SK-N-SH (cell line): ENCODE results near the gene DOK7. TPM values are rescaled to one million over a fixed set of nuclear protein-coding genes. Genes with fewer than 3 reads are reported as not detected.

Experiments
- CTCF ChIA-PET: fragments of 300-600, 350-600 bp; formaldehyde crosslinking; extraction: SDS; loops from one replicate; lab custom pipeline; 2021; lab: Yijun Ruan, JAX
- POLR2A ChIA-PET: fragments of 350-600 bp; sonication (Branson Sonifier 250); formaldehyde crosslinking; extraction: SDS; loops from one replicate; lab custom pipeline; 2020; ENCODE audit warnings: antibody characterized with exemption, inconsistent platforms; lab: Yijun Ruan, JAX
- DNase-seq: peaks from one replicate; pipeline ENCODE4 v3.0.0; 2012
- H2AFZ ChIP-seq: fragments of 200-600 bp; sonication (generic); 2 replicates; pipeline ENCODE4 v1.8.1; 2016; ENCODE audit warnings: antibody characterized with exemption, mild to moderate bottlenecking, low read depth
- H3F3A ChIP-seq: fragments of 200-600 bp; sonication (generic); replicated peaks from 2 replicates; pipeline ENCODE3; 2016; ENCODE audit warnings: antibody characterized with exemption, mild to moderate bottlenecking; ENCODE audit not compliant: insufficient read depth
- H3K27ac ChIP-seq, 2 experiments: fragments of 200-500 bp in 1 of 2; fragments of 200-600 bp in 1 of 2; sonication (Bioruptor generic) in 1 of 2; sonication (generic), shearing (Covaris generic) in 1 of 2; 2 replicates each; pipeline versions ENCODE4 v1.5.1 to v1.6.1; 2014 to 2016; ENCODE audit warnings: low read depth in 2 of 2, inconsistent platforms in 1 of 2, low read length in 1 of 2, mild to moderate bottlenecking in 1 of 2, mixed read lengths in 1 of 2
- H3K27me3 ChIP-seq: fragments of 200-600 bp; sonication (generic), shearing (Covaris generic); 2 replicates; pipeline ENCODE4 v1.6.1; 2016; ENCODE audit warnings: mixed run types; ENCODE audit not compliant: insufficient read depth
- H3K36me3 ChIP-seq, 2 experiments: fragments of 200-500 bp in 1 of 2; fragments of 200-600 bp in 1 of 2; sonication (Bioruptor generic) in 1 of 2; sonication (generic) in 1 of 2; replicated peaks in 1 of 2; 2 replicates each; pipeline versions ENCODE3 to v1.5.1; 2014 to 2016; ENCODE audit warnings: low read length in 1 of 2, mild to moderate bottlenecking in 1 of 2; ENCODE audit not compliant: insufficient read depth in 2 of 2, control insufficient read depth in 1 of 2
- H3K4me1 ChIP-seq, 2 experiments: fragments of 200-500 bp in 1 of 2; fragments of 200-600 bp in 1 of 2; sonication (Bioruptor generic) in 1 of 2; sonication (generic), shearing (Covaris generic) in 1 of 2; 2 replicates each; pipeline versions ENCODE4 v1.5.1 to v1.6.1; 2014 to 2016; ENCODE audit warnings: low read depth in 1 of 2, low read length in 1 of 2, mixed run types in 1 of 2; ENCODE audit not compliant: insufficient read depth in 2 of 2, control insufficient read depth in 1 of 2
- H3K4me2 ChIP-seq: fragments of 200-600 bp; sonication (generic), shearing (Covaris generic); 2 replicates; pipeline ENCODE4 v1.6.1; 2017; ENCODE audit warnings: mixed run types
- H3K4me3 ChIP-seq, 2 experiments: fragments of 200-500 bp in 1 of 2; fragments of 200-600 bp in 1 of 2; sonication (Bioruptor generic) in 1 of 2; sonication (generic), shearing (Covaris generic) in 1 of 2; 2 replicates each; pipeline versions ENCODE4 v1.5.1 to v1.8.1; 2014 to 2016; ENCODE audit warnings: low read depth in 2 of 2, inconsistent platforms in 1 of 2, low read length in 1 of 2, mild to moderate bottlenecking in 1 of 2, mixed read lengths in 1 of 2, moderate library complexity in 1 of 2
- H3K79me2 ChIP-seq: fragments of 200-600 bp; sonication (generic); 2 replicates; pipeline ENCODE4 v1.8.1; 2017; ENCODE audit warnings: mild to moderate bottlenecking; ENCODE audit not compliant: insufficient read depth
- H3K9ac ChIP-seq: fragments of 200-600 bp; sonication (generic); 2 replicates; pipeline ENCODE4 v1.6.1; 2017; ENCODE audit warnings: mixed run types
- H3K9me2 ChIP-seq: fragments of 200-600 bp; sonication (generic); 2 replicates; pipeline ENCODE4 v1.6.1; 2017; ENCODE audit warnings: mixed run types
- H3K9me3 ChIP-seq: fragments of 200-600 bp; sonication (generic); 2 replicates; pipeline ENCODE4 v1.6.1; 2017; ENCODE audit warnings: mixed run types, mild to moderate bottlenecking, moderate library complexity
- H4K20me1 ChIP-seq: fragments of 200-600 bp; sonication (generic); 2 replicates; pipeline ENCODE4 v1.6.1; 2017; ENCODE audit warnings: mild to moderate bottlenecking, mixed run types; ENCODE audit not compliant: insufficient read depth
- EZH2phosphoT487 ChIP-seq: fragments of 200-600 bp; sonication (generic); IDR thresholded peaks from 2 replicates; pipeline ENCODE4 v1.6.1; 2017; ENCODE audit warnings: low read depth, mixed run types, mild to moderate bottlenecking, antibody characterized with exemption, moderate library complexity, borderline replicate concordance
- GABPA ChIP-seq: IDR thresholded peaks from 2 replicates; pipeline ENCODE4 v1.4.0; 2012; ENCODE audit warnings: low read depth, mild to moderate bottlenecking
- GATA2 ChIP-seq: sonication (generic); formaldehyde crosslinking; IDR thresholded peaks from 2 replicates; pipeline ENCODE4 v1.5.0; 2020; ENCODE audit warnings: mild to moderate bottlenecking, missing genetic modification reagents
- IRF3 ChIP-seq: fragments of 150-350 bp; IDR thresholded peaks from 2 replicates; pipeline ENCODE4 v1.6.1; 2016; ENCODE audit warnings: mild to moderate bottlenecking, low read depth, low read length
- JUND ChIP-seq: IDR thresholded peaks from 2 replicates; pipeline ENCODE4 v1.4.0; 2012
- MAX ChIP-seq: IDR thresholded peaks from 2 replicates; pipeline ENCODE4 v1.4.0; 2012; ENCODE audit warnings: low read depth
- MEF2A ChIP-seq: IDR thresholded peaks from 2 replicates; pipeline ENCODE4 v1.4.0; 2012; ENCODE audit warnings: low read depth, borderline replicate concordance
- MXI1 ChIP-seq: IDR thresholded peaks from 2 replicates; pipeline ENCODE4 v1.6.1; 2012; ENCODE audit warnings: mild to moderate bottlenecking, low read depth, low read length, improper control_type of control experiment
- POLR2AphosphoS5 ChIP-seq: IDR thresholded peaks from 2 replicates; pipeline ENCODE4 v1.6.1; 2012; ENCODE audit warnings: low read depth, low read length
- RAD21 ChIP-seq: IDR thresholded peaks from 2 replicates; pipeline ENCODE4 v1.6.1; 2012; ENCODE audit warnings: mild to moderate bottlenecking, low read length
- RCOR1 ChIP-seq: fragments of 150-350 bp; IDR thresholded peaks from 2 replicates; pipeline ENCODE4 v1.6.1; 2017; ENCODE audit warnings: antibody characterized with exemption, low read length
- RXRA ChIP-seq: IDR thresholded peaks from 2 replicates; pipeline ENCODE4 v1.4.0; 2012; ENCODE audit warnings: low read depth, mild to moderate bottlenecking, borderline replicate concordance
- SMC3 ChIP-seq: IDR thresholded peaks from 2 replicates; pipeline ENCODE4 v1.6.1; 2012; ENCODE audit warnings: low read depth, low read length, improper control_type of control experiment
- WGBS: methylation state at CpG from one replicate; pipeline ENCODE4 v1.1.6; 2017; ENCODE audit warnings: low lambda C conversion rate; 5-methylcytosine and 5-hydroxymethylcytosine counted together
- polyA plus RNA-seq, 3 experiments: library from polyadenylated mRNA; depleted of rRNA; stranded (reverse); fragments of >200 nt; gene quantifications; 2 replicates each; pipeline ENCODE4 v1.2.3, GENCODE V29; 2012
- TF ChIP-seq, protein P1 (sequence below): IDR thresholded peaks from 2 replicates; pipeline ENCODE4; 2012

DOK7 gene
- polyA plus RNA-seq, 1 of the 3 experiments (the other 2 are of a cell fraction): not detected

- Histone ChIP-seq H3K4me2 (no peak overlapping the region), H3K27me3 (no peaks in the 10 kb centered on the region), H3K9me3 (no peaks in the 10 kb centered on the region), H3K79me2 (no peaks in the 10 kb centered on the region), H3K9me2 (no peaks in the 10 kb centered on the region), H3K4me1 (no peaks in the 10 kb centered on the region), H3K27ac (no peak overlapping the region), H2AFZ (no peak overlapping the region), H4K20me1 (no peaks in the 10 kb centered on the region), H3F3A (peaks cover 7% of the 10 kb centered on the region), H3K9ac (no peak overlapping the region), H3K36me3 (no peaks in the 10 kb centered on the region), H3K4me3 (no peak overlapping the region)
- ChIA-PET CTCF (interaction anchor here (3.9 kb wide), 1 partner anchor 11 kb away, joined by 31 read pairs; no protein-coding TSS in a partner anchor), POLR2A (no interaction called here)
- DNase-seq: no peak
- 71% methylated on average over 19 of the region's 31 CpGs for WGBS
- no peak for TF ChIP-seq RAD21
- TF ChIP-seq, protein P1, sequence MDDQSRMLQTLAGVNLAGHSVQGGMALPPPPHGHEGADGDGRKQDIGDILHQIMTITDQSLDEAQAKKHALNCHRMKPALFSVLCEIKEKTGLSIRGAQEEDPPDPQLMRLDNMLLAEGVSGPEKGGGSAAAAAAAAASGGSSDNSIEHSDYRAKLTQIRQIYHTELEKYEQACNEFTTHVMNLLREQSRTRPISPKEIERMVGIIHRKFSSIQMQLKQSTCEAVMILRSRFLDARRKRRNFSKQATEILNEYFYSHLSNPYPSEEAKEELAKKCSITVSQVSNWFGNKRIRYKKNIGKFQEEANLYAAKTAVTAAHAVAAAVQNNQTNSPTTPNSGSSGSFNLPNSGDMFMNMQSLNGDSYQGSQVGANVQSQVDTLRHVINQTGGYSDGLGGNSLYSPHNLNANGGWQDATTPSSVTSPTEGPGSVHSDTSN: no peak
- no peak for TF ChIP-seq RXRA
- no peak for TF ChIP-seq IRF3
- no peak for TF ChIP-seq MXI1
- no peak for TF ChIP-seq EZH2phosphoT487
- TF ChIP-seq GABPA: no peak
- no peak for TF ChIP-seq MAX
- no peak for TF ChIP-seq SMC3
- no peak for TF ChIP-seq GATA2 (CRISPR knock-in tag)
- no peak for TF ChIP-seq RCOR1
- TF ChIP-seq MEF2A: no peak
- no peak for TF ChIP-seq JUND
- TF ChIP-seq POLR2AphosphoS5: no peak
Observed at GRCh38 chr4:3469386-3470243, 6.5 kb downstream of the DOK7 start.
